ENCODE results near the gene PTRHD1. TPM values are rescaled to one million over a fixed set of nuclear protein-coding genes. Genes with fewer than 3 reads are reported as not detected.

PTRHD1 gene
- total and polyA plus RNA-seq, 2 of the 8 experiments (the other 6 are each of a cell fraction or from before 2014, with no cell fraction given): 46.2 to 91.9 TPM

DNA sequence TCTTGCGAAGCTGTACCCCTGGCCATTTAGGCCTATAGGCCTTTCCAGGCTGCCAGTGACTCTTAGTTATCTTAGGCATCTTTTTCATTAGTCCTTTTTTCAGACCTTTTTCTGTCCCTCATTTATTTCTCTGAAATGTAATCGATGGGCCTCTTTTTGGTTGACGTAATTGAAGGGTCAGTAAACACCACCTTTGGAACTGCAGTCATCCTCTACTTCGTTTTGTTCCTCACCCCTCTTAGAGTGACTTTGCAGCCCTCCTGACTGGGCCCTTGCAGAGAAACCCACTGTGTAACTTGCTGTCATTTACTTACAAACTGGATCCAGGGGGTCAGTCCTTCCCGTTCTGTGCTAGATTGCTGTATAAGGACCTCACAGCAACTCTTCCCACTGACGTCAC lies 23.2 kb upstream of the PTRHD1 start (continued):
- TF ChIP-seq, protein P1, sequence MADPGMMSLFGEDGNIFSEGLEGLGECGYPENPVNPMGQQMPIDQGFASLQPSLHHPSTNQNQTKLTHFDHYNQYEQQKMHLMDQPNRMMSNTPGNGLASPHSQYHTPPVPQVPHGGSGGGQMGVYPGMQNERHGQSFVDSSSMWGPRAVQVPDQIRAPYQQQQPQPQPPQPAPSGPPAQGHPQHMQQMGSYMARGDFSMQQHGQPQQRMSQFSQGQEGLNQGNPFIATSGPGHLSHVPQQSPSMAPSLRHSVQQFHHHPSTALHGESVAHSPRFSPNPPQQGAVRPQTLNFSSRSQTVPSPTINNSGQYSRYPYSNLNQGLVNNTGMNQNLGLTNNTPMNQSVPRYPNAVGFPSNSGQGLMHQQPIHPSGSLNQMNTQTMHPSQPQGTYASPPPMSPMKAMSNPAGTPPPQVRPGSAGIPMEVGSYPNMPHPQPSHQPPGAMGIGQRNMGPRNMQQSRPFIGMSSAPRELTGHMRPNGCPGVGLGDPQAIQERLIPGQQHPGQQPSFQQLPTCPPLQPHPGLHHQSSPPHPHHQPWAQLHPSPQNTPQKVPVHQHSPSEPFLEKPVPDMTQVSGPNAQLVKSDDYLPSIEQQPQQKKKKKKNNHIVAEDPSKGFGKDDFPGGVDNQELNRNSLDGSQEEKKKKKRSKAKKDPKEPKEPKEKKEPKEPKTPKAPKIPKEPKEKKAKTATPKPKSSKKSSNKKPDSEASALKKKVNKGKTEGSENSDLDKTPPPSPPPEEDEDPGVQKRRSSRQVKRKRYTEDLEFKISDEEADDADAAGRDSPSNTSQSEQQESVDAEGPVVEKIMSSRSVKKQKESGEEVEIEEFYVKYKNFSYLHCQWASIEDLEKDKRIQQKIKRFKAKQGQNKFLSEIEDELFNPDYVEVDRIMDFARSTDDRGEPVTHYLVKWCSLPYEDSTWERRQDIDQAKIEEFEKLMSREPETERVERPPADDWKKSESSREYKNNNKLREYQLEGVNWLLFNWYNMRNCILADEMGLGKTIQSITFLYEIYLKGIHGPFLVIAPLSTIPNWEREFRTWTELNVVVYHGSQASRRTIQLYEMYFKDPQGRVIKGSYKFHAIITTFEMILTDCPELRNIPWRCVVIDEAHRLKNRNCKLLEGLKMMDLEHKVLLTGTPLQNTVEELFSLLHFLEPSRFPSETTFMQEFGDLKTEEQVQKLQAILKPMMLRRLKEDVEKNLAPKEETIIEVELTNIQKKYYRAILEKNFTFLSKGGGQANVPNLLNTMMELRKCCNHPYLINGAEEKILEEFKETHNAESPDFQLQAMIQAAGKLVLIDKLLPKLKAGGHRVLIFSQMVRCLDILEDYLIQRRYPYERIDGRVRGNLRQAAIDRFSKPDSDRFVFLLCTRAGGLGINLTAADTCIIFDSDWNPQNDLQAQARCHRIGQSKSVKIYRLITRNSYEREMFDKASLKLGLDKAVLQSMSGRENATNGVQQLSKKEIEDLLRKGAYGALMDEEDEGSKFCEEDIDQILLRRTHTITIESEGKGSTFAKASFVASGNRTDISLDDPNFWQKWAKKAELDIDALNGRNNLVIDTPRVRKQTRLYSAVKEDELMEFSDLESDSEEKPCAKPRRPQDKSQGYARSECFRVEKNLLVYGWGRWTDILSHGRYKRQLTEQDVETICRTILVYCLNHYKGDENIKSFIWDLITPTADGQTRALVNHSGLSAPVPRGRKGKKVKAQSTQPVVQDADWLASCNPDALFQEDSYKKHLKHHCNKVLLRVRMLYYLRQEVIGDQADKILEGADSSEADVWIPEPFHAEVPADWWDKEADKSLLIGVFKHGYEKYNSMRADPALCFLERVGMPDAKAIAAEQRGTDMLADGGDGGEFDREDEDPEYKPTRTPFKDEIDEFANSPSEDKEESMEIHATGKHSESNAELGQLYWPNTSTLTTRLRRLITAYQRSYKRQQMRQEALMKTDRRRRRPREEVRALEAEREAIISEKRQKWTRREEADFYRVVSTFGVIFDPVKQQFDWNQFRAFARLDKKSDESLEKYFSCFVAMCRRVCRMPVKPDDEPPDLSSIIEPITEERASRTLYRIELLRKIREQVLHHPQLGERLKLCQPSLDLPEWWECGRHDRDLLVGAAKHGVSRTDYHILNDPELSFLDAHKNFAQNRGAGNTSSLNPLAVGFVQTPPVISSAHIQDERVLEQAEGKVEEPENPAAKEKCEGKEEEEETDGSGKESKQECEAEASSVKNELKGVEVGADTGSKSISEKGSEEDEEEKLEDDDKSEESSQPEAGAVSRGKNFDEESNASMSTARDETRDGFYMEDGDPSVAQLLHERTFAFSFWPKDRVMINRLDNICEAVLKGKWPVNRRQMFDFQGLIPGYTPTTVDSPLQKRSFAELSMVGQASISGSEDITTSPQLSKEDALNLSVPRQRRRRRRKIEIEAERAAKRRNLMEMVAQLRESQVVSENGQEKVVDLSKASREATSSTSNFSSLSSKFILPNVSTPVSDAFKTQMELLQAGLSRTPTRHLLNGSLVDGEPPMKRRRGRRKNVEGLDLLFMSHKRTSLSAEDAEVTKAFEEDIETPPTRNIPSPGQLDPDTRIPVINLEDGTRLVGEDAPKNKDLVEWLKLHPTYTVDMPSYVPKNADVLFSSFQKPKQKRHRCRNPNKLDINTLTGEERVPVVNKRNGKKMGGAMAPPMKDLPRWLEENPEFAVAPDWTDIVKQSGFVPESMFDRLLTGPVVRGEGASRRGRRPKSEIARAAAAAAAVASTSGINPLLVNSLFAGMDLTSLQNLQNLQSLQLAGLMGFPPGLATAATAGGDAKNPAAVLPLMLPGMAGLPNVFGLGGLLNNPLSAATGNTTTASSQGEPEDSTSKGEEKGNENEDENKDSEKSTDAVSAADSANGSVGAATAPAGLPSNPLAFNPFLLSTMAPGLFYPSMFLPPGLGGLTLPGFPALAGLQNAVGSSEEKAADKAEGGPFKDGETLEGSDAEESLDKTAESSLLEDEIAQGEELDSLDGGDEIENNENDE (IDR thresholded peaks at IDR 0.05; ENCODE audit: insufficient replicate concordance, low read length): no peak
- TF ChIP-seq EP300 (IDR thresholded peaks at IDR 0.05; ENCODE audit: borderline replicate concordance in 1 of 2, low read depth in 2 of 2, low read length in 2 of 2) (no peak), SIX5 (IDR thresholded peaks at IDR 0.05; ENCODE audit: low read depth, low read length) (no peak), TEAD4 (IDR thresholded peaks at IDR 0.05; ENCODE audit: low read depth, low read length) (no peak), FOSL1 (IDR thresholded peaks at IDR 0.05; ENCODE audit: insufficient read depth, low read depth, low read length) (no peak), TBP (IDR thresholded peaks at IDR 0.05; ENCODE audit: low read depth, low read length) (no peak)
